ENCODE results near the gene RAPGEF5.

The RAPGEF5 gene

GRCh38 chr7:22348379-22348778 lies 8.6 kb downstream of the RAPGEF5 start:
- no peak for DNase-seq (ENCODE audit: low spot score)

GRCh38 chr7:22346383-22347107 lies 10.4 kb downstream of the RAPGEF5 start:
- DNase-seq (ENCODE audit: low spot score): no peak

GRCh38 chr7:22344655-22345054 lies 12.3 kb downstream of the RAPGEF5 start:
- no peak for DNase-seq (ENCODE audit: low spot score)

GRCh38 chr7:22343612-22344011 lies 13.3 kb downstream of the RAPGEF5 start:
- no peak for DNase-seq (ENCODE audit: low spot score)

- no peak for DNase-seq (ENCODE audit: low spot score)
Measured at GRCh38 chr7:22343071-22343470, 13.9 kb downstream of the RAPGEF5 start.

GRCh38 chr7:22339725-22340390 lies 17.1 kb downstream of the RAPGEF5 start:
- no peak for DNase-seq (ENCODE audit: low spot score)

GRCh38 chr7:22338877-22339276 lies 18.1 kb downstream of the RAPGEF5 start:
- DNase-seq (ENCODE audit: low spot score): no peak

- DNase-seq (ENCODE audit: low spot score): no peak
Measured at GRCh38 chr7:22338411-22338810, 18.5 kb downstream of the RAPGEF5 start.

- peak; percentile 73 for DNase-seq (ENCODE audit: low spot score)
Measured at GRCh38 chr7:22333680-22334141, 23.2 kb downstream of the RAPGEF5 start.

- DNase-seq (ENCODE audit: low spot score): no peak
Measured at GRCh38 chr7:22332461-22332870, 24.5 kb downstream of the RAPGEF5 start.

GRCh38 chr7:22331704-22332103 lies 25.2 kb downstream of the RAPGEF5 start:
- DNase-seq (ENCODE audit: low spot score): no peak

- DNase-seq (ENCODE audit: low spot score): no peak
Measured at GRCh38 chr7:22330903-22331302, 26.1 kb downstream of the RAPGEF5 start.

GRCh38 chr7:22329816-22330524 lies 27.0 kb downstream of the RAPGEF5 start:
- DNase-seq (ENCODE audit: low spot score): no peak

- no peak for DNase-seq (ENCODE audit: low spot score)
Measured at GRCh38 chr7:22326181-22326580, 30.8 kb downstream of the RAPGEF5 start.

- no peak for DNase-seq (ENCODE audit: low spot score)
Measured at GRCh38 chr7:22325671-22326070, 31.3 kb downstream of the RAPGEF5 start.

GRCh38 chr7:22323714-22324113 lies 33.2 kb downstream of the RAPGEF5 start:
- DNase-seq (ENCODE audit: low spot score): no peak

GRCh38 chr7:22320416-22320815 lies 36.5 kb downstream of the RAPGEF5 start:
- no peak for DNase-seq (ENCODE audit: low spot score)

- DNase-seq (ENCODE audit: low spot score): no peak
Measured at GRCh38 chr7:22319424-22320403, 37.2 kb downstream of the RAPGEF5 start.

- DNase-seq (ENCODE audit: low spot score): no peak
Measured at GRCh38 chr7:22318376-22318775, 38.6 kb downstream of the RAPGEF5 start.

- DNase-seq (ENCODE audit: low spot score): no peak
Measured at GRCh38 chr7:22317632-22318031, 39.3 kb downstream of the RAPGEF5 start.

- DNase-seq (ENCODE audit: low spot score): no peak
Measured at GRCh38 chr7:22316914-22317313, 40.0 kb downstream of the RAPGEF5 start.

- DNase-seq (ENCODE audit: low spot score): no peak
Measured at GRCh38 chr7:22307816-22308215, 49.1 kb downstream of the RAPGEF5 start.

Data from cerebellar cortex (tissue), 1 donor.